22Rv1 (cell line): Measurements from ENCODE around the gene KLHL25.
A peak's percentile ranks its signal among the peaks of the same experiment; 100 is the strongest.

ENCODE experiments used
- H3K27ac ChIP-seq: fragments of 450-650 bp; 2 replicates; pipeline ENCODE4 v1.5.1; 2017
- CTCF ChIP-seq: fragments of 450-650 bp; IDR thresholded peaks from 2 replicates; pipeline ENCODE4 v1.5.1; 2017; ENCODE audit warnings: mild to moderate bottlenecking
- ZFX ChIP-seq: fragments of 450-650 bp; IDR thresholded peaks from 2 replicates; pipeline ENCODE4 v1.6.1; 2017; ENCODE audit warnings: antibody characterized with exemption, borderline replicate concordance

Gene KLHL25

DNA sequence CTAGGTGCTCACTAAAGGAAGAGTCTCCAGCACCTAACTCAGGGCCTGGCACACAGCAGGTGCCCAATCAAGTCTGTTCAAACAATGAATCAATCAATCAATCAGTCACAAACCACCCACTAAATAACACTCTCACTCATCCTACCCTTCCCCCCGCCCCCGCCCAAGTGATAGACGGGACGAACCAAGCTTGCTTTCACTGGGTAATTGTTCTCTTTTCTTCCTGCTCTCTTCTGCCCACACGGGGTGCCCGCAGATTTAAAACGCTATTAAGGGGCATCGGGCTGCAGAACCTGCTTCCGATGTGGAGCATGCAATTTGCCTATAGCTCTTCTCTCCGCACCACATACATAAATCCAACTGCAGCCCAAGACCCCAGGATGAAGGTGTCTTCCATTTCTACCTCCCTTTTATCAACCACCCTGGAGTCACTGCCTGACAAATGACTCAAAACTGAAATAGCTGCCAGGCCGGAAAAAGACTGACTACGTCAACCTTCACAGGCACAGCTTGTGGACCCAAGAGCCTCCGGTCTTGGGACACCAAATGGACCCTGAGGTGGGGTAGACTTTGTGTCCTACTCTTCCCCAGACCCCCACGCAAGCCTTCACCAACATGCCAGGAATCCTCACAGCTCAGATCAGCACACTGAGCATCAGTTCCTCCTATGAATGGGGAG, 1.7 kb downstream of the KLHL25 start:
- H3K27ac ChIP-seq, result no peak overlapping the region
- TF ChIP-seq CTCF, result no peak
- TF ChIP-seq ZFX, result no peak

GRCh38 chr15:85792102-85792731, 2.5 kb downstream of the KLHL25 start:
- no peak overlapping the region for H3K27ac ChIP-seq
- no peak for TF ChIP-seq ZFX
- TF ChIP-seq CTCF, result no peak

GRCh38 chr15:85789496-85789875, 5.2 kb downstream of the KLHL25 start:
- TF ChIP-seq CTCF (no peak), ZFX (no peak)
- peak overlapping the region; percentile 33 for H3K27ac ChIP-seq

DNA sequence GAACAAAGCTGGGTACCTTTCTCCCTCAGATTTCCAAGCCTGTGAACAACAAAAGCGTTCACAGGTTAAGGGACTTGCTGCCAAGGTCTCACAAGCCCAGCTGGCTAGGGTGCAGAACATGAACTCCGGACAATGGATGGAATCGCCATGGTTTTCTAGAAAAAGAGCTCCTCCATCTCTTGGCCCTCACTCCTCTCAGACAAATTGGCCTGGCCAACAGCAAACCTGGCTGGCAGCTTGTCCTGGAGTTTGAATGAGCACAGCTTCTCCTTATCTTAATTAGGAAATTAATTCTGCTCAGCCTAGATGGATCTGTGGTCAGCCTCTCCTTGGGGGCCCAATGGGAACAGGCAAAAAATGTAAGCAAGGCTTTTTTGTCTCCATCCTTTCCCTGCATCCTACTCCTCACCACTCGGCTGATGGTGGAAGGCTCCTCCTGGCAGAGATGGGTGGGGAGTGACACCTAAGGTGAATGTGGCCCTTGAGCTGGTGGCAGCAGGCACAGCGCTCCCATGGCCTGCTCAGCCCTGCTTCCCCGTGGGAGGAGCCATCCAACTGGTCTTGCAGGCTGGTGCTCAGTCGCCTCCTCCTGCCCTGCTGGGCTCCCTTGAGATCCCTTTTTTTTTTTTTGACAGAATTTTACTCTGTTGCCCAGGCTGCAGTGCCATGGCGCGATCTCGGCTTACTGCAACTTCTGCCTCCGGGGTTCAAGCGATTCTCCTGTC, 5.8 kb downstream of the KLHL25 start:
- no peak for TF ChIP-seq ZFX
- peak; percentile 17; the same call in 1 of the 2 replicates for TF ChIP-seq CTCF
- peak overlapping the region; percentile 33 for H3K27ac ChIP-seq

- TF ChIP-seq CTCF (no peak), ZFX (no peak)
- no peak overlapping the region for H3K27ac ChIP-seq
Measured at GRCh38 chr15:85786781-85787114, 8.0 kb downstream of the KLHL25 start.

GRCh38 chr15:85785887-85786780, 8.6 kb downstream of the KLHL25 start:
- TF ChIP-seq ZFX, result no peak
- TF ChIP-seq CTCF, result no peak
- no peak overlapping the region for H3K27ac ChIP-seq
